IPS-NIHi11 (cell line): ENCODE measurements around the gene OSBPL9.

Experiments used
- DNase-seq: peaks from one replicate; pipeline ENCODE4 v3.0.0; 2012; ENCODE audit warnings: mixed read lengths, low spot score

OSBPL9 gene, protein sequence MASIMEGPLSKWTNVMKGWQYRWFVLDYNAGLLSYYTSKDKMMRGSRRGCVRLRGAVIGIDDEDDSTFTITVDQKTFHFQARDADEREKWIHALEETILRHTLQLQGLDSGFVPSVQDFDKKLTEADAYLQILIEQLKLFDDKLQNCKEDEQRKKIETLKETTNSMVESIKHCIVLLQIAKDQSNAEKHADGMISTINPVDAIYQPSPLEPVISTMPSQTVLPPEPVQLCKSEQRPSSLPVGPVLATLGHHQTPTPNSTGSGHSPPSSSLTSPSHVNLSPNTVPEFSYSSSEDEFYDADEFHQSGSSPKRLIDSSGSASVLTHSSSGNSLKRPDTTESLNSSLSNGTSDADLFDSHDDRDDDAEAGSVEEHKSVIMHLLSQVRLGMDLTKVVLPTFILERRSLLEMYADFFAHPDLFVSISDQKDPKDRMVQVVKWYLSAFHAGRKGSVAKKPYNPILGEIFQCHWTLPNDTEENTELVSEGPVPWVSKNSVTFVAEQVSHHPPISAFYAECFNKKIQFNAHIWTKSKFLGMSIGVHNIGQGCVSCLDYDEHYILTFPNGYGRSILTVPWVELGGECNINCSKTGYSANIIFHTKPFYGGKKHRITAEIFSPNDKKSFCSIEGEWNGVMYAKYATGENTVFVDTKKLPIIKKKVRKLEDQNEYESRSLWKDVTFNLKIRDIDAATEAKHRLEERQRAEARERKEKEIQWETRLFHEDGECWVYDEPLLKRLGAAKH

DNA sequence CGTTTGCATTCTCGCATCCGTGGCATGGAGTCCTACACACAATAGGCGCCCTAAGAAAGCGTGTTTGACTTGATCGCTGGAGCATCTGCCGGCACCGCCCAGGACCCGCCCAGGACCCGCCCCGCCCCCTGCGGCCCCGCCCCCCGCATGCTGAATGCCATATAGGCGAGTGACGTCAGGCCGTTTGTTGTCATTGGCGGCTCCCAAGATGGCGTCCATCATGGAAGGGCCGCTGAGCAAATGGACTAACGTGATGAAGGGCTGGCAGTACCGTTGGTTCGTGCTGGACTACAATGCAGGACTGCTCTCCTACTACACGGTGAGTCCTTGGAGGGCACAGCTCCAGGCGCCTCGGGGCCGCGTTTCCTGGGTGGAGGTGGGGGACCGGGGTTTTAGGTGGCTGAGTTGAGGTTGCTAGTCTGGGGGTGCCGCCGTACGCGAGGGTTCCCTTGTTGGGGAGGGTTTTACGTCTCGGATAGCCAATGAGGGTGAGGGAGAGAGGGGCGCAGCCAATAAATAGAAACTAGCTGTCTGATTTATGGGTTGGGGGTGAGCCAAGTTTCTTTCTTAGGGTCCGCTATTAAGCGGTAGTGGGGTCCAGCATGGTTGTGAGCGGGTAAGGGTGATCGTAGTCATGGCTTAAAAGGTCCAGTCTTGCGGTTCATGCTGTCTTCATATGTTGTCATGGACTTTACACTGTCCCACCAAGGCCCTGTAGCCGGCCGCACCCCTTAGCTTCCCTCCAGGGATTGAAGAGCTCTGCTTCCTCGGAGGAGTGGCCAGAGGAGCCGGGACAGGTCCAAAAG, at the start of gene OSBPL9:
Gene OSBPL9 (plus strand): TSS at position 190 of the 806 bp plus-strand sequence. CDS start 19 bp downstream, at position 209.
- peak; percentile 95 for DNase-seq

DNA sequence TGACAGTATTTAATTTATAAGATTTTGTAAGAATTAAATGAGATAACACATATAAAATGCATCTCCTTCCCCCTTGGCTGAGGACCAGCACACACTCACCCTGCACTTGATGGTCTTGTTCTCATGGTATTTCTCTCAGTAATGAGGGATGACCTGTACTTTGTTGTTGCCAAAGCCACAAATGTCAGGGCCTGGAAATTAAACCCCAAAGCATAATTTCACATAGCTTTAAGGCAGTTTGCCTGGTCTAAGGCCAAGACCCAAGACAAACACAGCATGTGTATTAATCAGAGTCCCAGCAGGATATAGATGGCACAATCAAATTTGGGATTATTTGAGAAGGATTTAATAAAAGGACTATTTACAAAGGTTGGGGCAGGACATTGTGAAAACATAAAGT, 49.2 kb upstream of the OSBPL9 start:
- DNase-seq: no peak

DNA sequence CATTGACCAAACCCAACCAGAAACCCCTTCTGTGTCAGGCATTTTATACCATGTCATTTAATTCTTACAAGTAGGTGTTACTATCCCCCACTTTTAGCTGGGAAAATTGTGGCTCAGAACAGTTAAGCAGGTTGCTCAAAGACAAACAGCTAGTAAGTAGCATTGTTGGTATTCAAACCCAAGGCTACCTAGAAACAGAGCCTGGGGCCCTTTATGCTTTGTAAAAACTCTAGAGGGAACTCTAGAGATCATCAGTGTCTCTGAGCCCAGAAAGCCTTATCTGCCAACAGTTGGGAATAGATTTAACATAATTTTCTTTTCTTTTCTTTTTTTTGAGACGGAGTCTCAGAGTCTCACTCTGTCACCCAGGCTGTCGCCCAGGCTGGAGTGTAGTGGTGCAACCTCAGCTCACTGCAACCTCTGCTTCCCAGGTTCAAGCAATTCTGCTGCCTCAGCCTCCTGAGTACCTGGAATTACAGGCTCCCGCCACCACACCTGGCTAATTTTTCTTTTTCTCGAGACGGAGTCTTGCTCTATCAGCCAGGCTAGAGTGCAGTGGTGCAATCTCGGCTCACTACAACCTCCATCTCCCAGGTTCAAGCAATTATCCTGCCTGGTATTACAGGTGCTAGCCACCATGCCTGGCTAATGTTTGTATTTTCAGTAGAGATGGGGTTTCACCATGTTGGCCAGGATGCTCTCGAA, 48.5 kb upstream of the OSBPL9 start:
- DNase-seq: no peak

DNA sequence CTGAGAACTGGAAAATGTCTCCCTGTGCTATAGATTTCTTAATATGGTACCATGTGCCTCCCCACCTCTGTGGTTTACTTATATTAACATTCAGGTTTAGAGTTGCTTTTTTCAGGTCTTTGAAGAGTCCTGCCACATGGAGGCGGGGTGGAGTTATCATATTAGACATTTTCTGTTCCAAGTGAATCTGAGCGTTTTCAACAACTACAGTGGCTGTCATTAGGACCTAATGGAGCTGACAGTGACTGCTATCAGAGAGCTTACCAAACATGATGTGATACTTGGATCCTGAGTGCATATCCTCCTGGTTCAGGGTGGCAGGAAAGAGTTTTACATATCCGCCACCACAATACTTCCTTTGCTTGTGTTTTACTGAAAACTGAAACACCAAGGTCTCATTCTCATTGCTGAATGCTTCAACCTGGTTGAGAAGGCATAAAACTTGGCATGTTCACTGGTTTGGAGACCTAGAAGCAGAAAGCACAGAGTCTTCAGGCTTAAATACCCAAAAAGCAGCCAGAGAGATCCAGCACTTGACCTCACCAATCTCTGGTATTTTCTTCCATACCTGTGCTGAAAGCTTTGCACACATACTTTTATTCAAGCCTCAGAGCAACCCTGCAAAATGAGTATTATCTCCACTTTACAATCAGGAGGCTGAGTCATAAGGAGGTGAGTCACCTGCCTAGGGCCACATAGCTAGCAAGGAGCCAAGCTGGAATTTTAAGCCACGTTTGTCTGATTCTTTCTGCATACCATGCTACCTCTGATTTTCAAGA, 47.4 kb upstream of the OSBPL9 start:
- peak; percentile 27 for DNase-seq

DNA sequence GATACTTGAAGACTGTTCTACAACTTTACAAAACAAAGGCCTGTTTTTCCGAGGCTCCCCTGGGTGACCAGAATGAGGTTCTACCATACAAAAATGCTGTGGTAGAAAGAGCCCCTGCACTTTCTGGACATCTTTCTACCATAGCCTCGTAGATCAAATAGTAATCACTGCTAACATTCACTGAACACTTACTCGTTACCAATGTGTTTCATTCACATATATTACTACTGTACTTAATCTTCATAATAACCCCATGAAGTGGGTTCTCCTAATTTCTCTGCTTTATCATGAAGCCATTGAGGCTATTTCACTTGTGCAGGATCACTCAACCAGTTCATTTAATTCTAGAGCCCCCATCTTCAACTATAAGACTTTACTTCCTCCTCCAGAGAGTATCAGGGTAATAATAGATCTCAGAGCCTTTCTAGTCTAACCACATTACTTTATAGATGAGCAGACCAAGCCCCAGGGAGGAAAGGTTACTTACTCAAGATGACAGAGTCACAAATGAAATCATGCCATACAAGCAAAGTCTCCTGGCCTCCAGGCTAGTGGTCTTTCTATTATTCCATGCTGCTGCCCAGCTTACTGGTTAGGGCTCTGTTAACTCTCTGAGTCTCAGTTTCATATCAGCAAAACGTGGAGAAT, 46.7 kb upstream of the OSBPL9 start:
- no peak for DNase-seq

DNA sequence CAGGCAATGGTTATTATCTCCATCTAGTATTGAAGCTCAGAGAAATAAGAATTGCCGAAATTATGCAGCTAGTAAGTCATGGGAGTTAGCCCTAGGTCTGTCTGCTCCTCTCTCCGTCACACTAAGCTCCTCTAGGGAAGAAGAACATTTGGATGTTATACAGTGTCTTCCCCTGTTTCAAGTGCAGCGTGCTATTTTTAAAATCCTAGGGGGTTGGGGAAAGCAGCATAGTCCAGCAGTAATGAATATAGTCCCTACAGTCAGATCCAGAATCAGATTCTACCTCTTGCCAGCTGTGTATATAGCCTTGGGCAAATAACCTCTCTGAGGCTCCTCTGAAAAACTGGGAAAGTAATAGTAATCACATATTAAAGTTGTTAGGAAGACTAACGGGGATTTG, 44.5 kb upstream of the OSBPL9 start:
- DNase-seq: no peak

DNA sequence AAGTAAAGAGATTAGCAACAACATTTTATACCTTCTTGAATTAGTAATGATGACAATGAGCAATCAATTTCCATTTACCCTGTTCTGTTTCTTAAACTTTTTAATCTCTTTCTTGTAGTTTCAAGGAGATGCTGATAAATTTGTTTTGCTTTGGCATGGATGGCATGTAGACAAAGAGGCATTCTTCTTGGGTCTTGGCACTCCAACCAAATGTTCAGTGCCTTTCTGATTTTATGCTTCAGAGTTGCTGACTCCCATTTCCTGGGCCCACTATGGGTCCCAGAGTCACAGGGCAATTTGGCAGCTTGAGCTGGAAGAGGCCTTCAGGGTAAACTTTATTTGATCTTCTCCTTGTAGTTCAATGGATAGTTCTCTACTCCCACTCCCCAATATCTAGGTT, 42.1 kb upstream of the OSBPL9 start:
- no peak for DNase-seq

DNA sequence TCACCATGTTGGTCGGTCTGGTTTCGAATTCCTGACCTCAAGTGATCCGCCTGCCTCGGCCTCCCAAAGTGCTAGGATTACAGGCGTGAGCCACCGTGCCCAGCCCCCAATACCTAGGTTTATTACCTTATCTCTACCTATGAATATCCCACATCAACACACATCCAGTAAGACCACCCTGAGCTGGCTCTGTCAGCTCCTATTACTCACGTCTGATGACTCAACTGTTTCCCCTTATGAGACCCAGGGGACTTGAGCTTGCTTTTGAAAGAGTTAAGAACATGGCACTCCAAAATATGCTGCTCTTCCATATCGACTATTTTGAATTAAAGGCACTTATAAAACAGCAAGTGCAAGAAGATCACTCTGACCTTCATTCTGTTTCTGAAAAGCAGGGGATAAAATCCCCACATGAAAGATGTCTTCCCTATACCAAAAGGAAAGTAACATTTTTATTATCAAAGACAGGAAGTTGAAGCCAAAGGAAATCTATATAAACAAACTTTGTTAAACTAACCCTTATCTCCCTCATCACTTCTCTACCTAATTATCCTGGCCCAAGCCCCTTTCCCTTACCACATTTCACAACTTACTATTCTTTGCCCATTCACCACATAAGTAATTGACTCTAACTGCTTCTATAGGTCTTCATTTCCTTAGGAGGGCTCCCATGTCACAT, 41.3 kb upstream of the OSBPL9 start:
- DNase-seq: no peak

DNA sequence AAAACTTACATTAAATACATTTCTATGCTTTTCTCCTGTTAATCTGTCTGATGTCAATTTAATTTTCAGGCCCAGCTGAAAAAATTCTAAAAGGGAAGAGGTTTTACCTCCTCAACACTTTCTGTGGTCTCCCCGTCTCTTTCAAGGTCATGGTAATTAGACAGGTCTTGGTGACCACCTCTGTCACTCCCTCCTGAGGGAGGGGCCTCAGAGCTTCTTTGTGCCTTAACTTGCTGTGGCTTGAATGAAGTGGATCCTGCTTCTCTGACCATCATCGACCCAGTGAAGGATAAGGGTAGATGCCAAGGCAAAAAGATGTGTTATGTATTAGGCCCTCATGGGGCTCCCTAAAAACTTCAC, 40.8 kb upstream of the OSBPL9 start:
- DNase-seq: no peak

DNA sequence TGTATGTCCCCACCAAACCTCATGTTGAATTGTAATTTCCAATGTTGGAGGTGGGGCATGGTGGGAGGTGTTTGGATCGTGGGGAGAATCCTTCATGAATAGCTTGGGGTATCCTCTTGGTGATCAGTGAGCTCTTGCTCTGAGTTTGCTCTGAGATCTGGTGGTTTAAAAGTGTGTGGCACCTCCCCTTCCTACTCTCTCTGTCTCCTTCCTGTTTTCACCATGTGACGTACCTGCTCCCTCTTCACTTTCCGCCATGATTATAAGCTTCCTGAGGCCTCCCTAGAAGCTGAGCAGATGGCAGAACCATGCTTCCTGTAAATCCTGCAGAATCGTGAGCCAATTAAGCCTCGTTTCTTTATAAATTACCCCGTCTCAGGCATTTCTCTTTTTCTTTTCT, 40.0 kb upstream of the OSBPL9 start:
- no peak for DNase-seq

DNA sequence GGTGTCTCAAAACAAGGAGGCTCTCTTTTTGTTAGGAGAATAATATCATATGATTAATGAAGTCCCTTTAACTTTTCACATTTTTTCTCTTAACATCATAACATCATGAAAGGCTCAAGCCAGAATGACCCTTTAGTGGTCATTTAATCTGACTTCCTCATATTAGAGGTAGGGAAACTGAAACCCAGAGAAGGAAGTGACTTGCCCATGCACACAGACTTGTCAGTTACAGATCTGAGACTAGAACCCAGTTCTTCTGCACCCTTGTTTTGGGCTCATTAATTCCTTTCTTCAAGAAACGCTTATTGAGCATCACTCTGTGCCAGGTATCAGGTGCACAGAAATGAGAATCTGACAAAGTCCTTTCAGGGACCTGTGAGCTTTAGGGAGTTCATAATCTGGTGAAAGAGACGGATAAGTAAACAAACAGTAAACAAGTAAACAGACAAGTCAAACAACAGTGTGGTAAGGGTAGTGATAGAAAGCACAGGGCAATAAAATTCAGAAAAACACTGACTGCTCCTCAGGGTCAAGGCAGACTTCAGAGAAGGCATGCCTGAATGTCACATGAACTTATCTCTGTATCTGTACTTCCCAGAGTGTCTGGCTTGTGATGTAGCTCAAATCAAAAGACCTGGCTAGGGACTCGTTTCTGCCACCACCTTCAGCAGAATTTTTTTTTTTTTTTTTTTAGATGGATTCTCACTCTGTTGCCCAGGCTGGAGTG, 38.3 kb upstream of the OSBPL9 start:
- no peak for DNase-seq

DNA sequence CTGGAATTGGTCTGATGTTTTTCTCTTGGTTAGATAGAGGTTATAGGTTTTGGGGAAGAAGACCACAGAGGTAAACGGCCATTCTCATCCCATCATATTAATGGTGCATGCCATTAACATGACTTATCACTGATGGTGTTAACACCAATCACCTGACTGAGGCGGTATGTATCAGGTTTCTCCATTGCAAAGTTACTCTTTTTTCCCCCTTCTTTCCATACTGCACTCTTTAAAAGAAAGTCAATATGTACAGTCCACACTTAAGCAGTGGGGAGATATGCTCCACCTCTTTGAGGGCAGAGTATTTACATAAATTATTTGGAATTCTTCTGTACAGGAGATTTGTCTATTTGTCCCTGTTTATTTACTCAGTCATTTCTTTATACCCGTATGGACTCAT, 35.7 kb upstream of the OSBPL9 start:
- DNase-seq: no peak

DNA sequence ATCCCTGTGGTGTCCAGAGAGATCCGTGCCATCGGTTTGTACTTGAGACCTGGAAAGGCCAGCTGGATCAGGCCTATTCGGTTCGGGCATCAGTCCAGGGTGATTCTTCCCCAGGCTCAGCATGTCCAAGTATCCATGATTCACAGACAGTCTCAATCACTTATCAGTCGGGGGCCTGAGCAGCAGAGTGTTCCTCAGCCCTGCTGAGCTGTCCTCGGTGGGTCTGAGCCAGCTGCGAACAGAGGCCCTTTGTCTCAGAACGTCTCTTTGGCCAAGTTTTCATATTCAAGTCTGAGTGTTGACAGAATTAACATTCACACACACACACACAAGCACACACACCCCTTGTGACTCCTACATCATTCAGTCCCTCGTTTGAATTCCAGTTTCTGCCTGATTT, 33.4 kb upstream of the OSBPL9 start:
- no peak for DNase-seq

DNA sequence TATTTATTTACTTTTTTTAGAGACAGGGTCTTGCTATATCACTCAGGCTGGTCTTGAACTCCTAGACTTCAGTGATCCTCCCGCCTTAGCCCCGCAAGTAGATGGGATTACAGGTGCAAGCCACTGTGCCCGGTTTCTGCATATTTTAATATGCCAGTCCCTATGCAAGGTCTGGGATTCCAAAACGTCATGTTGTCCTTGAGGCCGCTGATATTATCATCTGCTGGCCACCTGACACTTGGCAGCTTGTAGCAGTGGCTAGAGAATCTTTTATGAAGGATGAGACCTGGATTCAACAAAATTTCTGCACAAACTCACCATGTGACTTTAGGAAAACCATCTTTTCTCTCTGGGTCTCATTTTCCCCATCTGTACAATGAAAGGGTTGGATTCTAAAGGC, 32.9 kb upstream of the OSBPL9 start:
- no peak for DNase-seq

DNA sequence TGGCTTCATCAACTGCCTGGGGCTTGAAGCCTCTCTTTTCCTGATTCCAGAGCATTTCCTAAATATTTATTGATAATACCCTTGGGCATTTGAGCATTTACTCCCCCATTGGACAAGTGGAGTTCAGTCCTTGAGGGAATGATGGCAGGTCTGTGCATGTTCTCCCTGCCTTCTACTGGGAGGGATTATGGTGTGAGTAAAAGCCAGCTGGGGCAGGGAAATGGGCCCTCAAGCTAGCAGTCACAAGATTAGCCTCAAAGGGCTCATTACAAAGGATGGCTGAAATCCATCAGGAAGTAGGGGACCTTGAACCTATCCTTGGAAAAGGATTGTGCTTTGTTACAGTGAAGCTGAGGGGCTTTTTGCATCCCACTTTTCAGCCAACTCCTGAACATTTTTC, 24.2 kb upstream of the OSBPL9 start:
- no peak for DNase-seq

DNA sequence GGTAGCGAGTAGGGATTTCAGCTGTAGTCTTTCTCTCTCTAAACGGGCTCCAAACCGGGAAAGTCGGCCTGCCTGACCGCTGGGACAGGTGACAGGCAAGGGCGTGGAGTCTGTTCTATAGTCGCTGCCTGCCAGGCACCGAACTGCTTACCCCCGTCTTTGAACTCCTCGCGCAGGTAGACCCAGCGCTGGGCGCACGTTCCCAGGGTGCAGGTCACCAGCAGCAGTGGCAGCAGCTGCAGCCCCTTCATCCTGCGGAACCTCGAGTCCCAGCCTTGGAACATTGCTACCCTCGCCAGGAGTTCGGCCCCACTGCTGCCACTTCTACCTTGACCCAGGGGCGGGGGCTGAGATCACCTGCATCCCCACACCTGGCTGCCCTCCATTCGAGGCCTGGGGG, 22.2 kb upstream of the OSBPL9 start:
- no peak for DNase-seq

DNA sequence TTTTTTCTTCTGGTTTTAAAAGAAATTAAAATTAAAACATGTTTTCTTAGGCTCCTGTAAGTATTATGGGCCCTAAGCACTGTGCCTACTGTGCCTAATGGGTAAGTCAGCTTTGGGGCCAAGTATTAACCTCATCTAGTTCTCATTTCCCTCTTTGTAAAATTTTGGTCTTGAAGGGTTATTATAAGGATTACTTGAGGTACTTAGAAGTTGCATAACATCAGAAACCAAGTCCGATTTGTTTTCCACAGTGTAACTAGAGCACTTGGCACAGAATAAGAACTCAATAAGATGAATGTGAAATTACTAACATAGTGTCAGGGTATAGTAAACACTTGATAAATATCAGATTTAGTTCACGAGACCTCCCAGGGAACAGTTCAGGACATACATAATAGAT, 16.4 kb upstream of the OSBPL9 start:
- no peak for DNase-seq

DNA sequence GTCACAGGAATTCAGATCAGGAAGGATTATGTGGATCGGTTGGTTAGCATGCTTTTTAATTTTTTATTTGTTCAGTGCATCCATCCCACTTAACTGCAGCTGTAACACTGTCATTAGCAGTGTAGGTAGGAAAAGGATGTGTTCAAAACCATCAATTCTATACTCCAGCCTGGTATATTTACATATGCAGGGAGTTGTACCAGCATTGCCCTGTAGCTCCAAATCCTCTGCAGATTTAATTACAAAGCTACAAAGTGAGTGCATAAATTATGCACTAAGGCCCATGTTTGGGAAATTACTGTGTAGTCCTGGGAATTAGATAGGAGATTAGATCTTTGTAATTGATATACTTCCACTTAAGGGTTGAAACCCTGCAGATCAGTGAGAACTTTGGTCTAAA, 15.9 kb upstream of the OSBPL9 start:
- no peak for DNase-seq

DNA sequence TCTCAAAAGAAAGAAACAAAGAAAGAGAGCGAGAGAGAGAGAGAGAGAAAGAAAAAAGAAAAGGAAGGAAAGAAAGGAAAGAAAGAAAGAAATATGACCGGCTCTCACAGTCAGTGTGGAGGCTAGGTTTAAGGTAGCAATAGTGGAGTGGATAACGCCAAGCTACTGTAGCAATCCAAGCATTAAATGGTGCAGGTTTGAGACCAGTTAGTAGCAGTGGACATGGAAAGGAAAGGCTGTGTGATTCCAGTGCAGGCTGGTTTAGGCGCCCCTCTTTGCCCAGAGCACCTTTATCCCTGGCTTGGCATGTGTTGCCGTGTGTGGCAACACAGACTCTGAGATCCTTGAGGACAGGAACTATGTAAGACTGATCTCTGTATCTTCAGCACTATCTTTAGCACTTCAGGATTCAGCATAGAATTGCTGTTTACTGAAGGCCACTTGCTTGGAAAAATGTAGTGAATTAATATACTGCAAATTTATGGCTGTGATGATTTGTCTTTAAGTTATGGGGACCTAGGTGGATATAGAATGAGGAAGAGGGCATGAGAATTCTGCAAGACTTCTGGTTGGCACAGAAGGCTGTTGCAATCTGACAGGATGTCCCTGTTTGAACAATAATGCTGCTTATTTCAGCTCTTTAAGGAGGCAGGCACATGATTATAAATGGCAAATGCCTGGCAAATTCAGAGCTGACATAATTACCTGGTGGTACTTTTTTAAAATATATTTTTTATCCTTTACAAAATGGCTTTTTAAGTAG, 10.8 kb upstream of the OSBPL9 start:
- DNase-seq: no peak
